HG02678 (cell line): ENCODE measurements around the gene ZNF609.

Experiments used
- ATAC-seq: cut with Tn5 transposase; IDR thresholded peaks from one replicate; pipeline ENCODE4 v1.9.1; 2021; ENCODE audit warnings: mild to moderate bottlenecking, moderate library complexity; ENCODE audit not compliant: unreplicated experiment

ZNF609 gene

DNA sequence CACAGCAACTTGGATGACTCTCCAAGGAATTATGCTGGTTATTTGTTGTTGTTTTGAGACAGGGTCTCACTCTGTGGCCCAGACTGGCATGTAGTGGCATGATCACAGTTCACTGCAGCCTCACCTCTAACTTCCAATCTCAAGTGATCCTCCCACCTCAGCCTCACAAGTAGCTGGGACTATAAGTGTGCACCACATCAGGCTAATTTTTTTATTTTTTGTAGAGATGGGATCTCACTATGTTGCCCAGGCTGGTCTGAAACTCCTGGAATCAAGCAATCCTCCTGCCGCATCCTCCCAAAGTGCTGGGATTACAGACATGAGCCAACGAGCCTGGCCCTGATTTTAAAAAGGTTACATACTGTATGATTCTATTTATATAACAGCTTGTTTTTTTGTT is 252.0 kb downstream of the ZNF609 start:
- no peak for ATAC-seq

DNA sequence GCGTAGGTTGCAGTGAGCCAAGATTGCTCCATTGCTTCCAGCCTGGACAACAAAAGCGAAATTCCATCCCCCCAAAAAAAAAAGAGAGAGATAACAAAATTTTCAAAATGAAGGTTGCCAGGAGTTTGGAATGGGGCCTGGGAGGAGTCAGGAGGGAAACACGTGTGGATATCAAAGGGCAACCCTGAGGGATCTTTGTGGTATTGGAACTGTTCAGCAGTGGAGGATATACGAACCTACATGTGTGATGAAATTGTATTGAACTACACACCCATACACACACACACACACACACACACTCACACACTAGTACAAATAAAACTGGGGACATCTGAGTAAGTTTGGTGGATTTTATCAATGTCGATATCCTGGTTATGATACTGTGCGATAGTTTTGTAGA is 253.2 kb downstream of the ZNF609 start:
- ATAC-seq, result no peak

DNA sequence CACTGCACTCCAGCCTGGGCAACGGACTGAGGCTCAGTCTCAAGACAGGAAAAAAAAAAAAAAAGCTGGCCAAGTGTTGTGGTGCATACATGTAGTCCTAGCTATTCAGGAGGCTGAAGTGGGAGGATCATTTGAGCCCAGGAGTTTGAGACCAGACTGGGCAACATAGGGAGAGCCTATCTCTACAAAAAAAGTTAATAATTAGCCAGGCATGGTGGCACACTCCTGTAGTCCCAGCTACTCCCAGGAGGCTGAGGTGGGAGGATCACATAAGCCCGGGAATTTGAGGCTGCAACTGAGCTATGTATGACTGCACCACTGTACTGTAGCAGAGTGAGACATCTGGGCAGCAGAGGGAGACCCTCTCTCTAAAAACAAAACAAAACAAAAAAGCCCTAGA is 256.1 kb downstream of the ZNF609 start:
- no peak for ATAC-seq

DNA sequence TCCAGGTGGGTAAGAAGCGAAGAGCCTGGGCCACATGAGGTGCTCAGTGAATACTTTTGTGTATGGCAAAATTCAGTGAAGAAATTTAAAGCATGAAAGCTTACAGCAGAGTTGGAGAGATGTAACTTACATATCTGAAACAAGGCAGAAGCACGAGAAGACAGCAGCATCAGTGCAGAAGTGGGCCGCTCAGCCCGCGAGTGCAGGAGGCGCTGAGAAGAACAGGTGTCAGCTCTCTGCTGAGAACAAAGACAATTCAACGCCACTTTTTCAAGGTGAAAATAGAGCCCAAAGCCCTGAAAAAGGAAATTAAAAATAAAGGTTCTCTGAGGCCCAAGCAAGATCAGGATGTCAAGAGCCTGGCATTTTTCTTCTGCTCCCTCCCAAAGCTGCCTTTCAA is 256.8 kb downstream of the ZNF609 start:
- no peak for ATAC-seq

DNA sequence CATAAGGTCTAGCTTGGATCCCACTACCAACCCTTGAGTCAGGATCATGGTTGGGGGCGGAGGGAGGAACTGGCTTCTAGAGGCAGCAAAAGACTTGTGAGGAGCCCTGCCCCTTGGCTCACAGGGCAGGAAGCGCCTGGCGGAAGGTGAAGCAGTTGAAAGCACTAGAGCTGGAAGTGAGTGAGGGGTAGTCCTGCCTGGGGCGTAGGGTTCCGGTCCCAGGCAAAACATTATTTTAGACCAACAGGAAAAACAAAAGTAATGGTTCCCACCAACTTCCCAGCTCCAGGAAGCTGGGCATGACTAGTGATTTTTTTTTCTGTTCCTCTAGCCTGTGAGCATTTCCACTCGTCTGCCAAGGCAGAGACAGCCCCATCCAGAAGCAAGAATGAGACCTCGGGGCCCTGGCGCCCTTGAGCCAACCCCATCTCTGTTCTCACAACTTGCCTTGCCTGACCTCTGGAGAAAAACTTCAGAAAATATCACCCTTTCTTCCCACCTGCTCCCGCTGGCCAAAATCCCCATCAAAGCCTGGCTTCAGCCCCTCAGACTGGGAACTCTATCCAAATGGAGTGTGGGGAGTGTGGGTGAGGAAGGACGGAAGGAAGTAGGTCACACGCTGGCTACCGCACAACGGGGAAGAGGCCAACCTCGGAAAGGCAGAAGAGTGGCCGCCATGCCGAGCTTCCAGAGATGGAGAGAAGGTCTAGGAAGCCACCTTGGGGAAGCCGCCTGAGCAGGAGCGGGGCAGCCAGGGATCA is 257.5 kb downstream of the ZNF609 start:
- no peak for ATAC-seq

DNA sequence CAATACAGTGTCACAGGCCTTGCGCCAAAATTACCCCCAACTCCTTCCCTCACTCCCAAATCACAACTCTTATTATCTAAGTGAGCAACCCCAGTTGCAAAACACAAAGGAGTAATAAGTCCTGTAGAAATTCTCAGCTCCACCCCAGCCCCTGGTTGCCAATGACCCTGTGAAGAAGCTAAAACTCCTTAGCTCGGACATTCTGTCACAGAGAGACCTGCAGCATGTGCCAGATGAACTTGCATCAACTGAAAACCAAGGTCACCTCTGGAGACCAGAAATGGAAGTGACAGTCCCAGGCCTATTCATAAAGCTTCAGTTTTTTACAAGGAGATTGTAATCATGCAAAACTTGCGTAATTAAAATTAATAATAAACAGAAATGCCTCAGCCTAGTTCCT is 259.8 kb downstream of the ZNF609 start:
- no peak for ATAC-seq

DNA sequence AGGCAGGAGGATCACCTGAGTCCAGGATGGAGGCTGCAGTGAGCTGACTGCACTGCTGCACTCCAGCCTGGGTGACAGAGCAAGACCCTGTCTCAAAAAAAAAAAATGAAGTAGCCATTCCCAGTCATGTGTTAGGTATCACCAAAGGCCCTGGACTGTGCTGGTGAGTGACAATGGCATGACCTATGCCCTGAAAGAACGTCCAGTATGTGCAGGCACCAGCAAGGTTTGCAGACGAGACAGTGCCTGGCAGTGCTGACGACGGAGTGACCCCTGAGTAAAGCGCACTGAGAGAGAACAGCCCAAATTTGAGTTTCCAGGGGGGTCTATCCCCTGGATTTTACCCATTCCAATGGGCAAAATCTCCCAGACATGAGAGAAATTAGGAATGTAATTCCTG is 269.8 kb downstream of the ZNF609 start:
- no peak for ATAC-seq

DNA sequence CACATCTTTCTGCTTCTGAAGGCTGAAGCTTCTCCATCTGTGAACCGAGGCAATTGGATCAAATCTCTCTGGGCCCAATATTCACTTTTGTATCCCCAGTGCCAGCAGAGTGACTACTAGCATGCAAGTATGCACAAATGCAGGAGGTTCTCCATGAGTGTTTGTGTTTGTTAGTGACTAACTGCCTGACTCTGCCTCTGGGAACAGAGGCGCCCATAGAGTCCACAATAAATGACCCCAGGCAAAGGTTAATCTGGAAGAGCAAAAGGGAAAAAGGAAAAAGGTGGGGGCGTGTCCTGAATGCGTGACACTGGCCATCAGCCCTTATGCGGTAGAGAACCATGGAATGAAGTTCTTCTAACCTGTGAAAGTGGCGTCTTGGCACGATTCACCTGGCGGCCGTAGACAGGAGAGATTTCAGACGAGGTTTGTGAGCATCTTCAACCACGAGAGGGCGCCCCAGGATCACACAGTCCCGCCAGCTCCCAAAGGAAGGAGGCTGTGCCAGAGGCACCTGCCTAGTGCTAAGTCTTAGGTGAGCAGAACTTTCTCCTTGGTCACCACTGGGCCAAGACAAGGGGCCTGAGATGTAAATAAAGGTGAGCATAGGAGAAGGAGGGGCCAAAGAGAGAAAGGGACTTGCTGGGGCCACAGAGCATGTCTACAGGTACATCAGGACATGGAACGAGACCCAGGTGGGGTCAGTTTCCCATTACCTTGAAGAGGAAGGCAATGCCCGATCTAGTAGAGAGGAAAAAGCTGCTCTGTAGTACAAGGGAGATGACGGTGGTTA is 270.8 kb downstream of the ZNF609 start:
- no peak for ATAC-seq

DNA sequence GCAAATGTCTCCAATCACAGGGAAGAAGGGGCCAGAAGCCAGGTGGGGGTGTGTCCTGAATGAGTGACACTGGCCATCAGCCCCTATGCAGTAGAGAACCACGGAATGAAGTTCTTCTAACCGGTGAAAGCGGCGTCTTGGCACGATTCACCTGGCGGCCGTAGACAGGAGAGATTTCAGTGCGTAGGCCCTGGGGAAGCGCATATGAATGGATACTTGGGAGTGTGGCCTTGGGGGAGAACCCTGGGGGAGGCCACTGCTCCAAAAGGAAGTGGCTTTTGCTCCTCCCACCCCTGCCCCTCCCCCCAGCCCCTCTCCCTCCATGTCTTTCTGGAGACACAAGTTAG is 271.4 kb downstream of the ZNF609 start:
- no peak for ATAC-seq

DNA sequence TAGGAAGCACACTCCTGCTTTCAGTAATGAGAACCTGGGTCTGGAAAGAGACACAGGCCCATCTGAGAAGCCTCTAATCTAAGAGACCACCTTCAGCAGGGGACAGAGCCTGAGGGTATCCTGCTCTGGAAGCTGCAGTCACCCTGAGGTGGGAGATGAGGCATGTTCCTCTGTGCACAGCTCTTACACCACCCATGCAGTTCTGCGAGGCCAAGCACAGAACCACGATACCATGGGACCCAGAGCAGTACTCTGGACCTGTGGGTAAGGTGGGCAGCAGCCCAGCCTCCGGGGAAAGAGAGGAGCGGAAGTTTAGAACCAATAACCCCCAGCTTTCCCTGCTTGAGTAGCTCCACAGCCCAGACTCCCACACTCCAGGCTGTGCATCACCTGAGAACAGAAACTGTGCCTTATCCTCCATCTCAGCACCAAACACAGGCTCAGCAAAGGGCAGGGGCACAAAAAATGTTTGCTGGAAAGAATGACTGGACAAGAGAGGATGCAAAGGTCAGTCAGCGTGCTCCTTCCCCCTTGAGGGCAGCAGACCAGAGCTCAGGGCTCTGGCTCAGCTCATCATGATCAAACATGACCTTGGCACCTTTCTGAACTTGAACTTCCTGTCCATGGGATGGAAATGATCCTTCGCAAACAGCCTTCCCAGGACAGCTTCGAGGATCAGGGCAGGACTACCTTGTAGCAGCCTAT is 271.9 kb downstream of the ZNF609 start:
- no peak for ATAC-seq
